CD4-positive, alpha-beta T cell (primary cell): Measurements from ENCODE around the gene TAB3. TPM values are rescaled to one million over a fixed set of nuclear protein-coding genes. Genes with fewer than 3 reads are reported as not detected.

Source experiments
- ATAC-seq: fragments of 200-7000 bp; cut with Tn5 transposase; one replicate; pipeline ENCODE4 v1.10.0; 2022; ENCODE audit warnings: mild to moderate bottlenecking; ENCODE audit not compliant: poor library complexity
- CTCF ChIA-PET: fragments of 350-600 bp; sonication (Branson Sonifier 250); formaldehyde crosslinking; loops from one replicate; lab custom pipeline; 2021; ENCODE audit warnings: antibody characterized with exemption, inconsistent platforms; lab: Charles Lee
- POLR2A ChIA-PET: fragments of 350-600 bp; sonication (Branson Sonifier 250); formaldehyde crosslinking; loops from one replicate; lab custom pipeline; 2021; ENCODE audit warnings: antibody characterized with exemption, inconsistent platforms; lab: Charles Lee
- DNase-seq, 14 experiments: peaks; one replicate each; pipeline ENCODE4 v3.0.0-alpha.2; 2013 to 2020; ENCODE audit warnings: mixed read lengths in 2 of 14
- H3K27ac ChIP-seq, 2 donors: one replicate each; pipeline versions ENCODE4 v1.5.1 to v1.7.0; 2013; ENCODE audit warnings: low read length in 2 of 2, low read depth in 1 of 2, mild to moderate bottlenecking in 1 of 2
- H3K27me3 ChIP-seq, 2 experiments: 1 replicate in 1 of 2; 2 replicates in 1 of 2; pipeline versions ENCODE4 v1.6.1 to v1.7.0; 2013; ENCODE audit warnings: low read length in 2 of 2, control low read depth in 1 of 2, mild to moderate bottlenecking in 1 of 2, moderate library complexity in 1 of 2; ENCODE audit not compliant: insufficient read depth in 2 of 2, control insufficient read depth in 1 of 2
- H3K36me3 ChIP-seq: one replicate; pipeline ENCODE4 v1.6.1; 2013; ENCODE audit warnings: low read length, control low read depth; ENCODE audit not compliant: insufficient read depth
- H3K4me1 ChIP-seq: one replicate; pipeline ENCODE4 v1.6.1; 2013; ENCODE audit warnings: low read length, control low read depth; ENCODE audit not compliant: insufficient read depth
- H3K4me3 ChIP-seq: one replicate; pipeline ENCODE4 v1.5.1; 2013; ENCODE audit warnings: mild to moderate bottlenecking, low read length, moderate library complexity
- H3K9me3 ChIP-seq, 2 experiments: 1 replicate in 1 of 2; 2 replicates in 1 of 2; pipeline versions ENCODE4 v1.6.1 to v1.7.0; 2013; ENCODE audit warnings: low read length in 2 of 2, mild to moderate bottlenecking in 2 of 2, control low read depth in 1 of 2, moderate library complexity in 1 of 2; ENCODE audit not compliant: control insufficient read depth in 1 of 2, insufficient read depth in 1 of 2
- H3K27ac Mint-ChIP-seq: one replicate; pipeline ENCODE4 v1.8.0; 2020; ENCODE audit warnings: mixed read lengths
- H3K27me3 Mint-ChIP-seq: one replicate; pipeline ENCODE4 v1.8.0; 2021; ENCODE audit warnings: mixed read lengths
- H3K36me3 Mint-ChIP-seq: one replicate; pipeline ENCODE4 v1.8.0; 2021; ENCODE audit warnings: low read depth, mixed read lengths
- H3K4me1 Mint-ChIP-seq: one replicate; pipeline ENCODE4 v1.8.0; 2021; ENCODE audit warnings: low read depth, mixed read lengths
- H3K4me3 Mint-ChIP-seq: one replicate; pipeline ENCODE4 v1.8.0; 2020; ENCODE audit warnings: mild to moderate bottlenecking, mixed read lengths
- H3K9me3 Mint-ChIP-seq: one replicate; pipeline ENCODE4 v1.8.0; 2020; ENCODE audit warnings: mixed read lengths
- intact Hi-C, 2 experiments: fragments of 100-400 bp; cut with DNase I in 1 of 2; cut with micrococcal nuclease in 1 of 2; formaldehyde crosslinking; loops; one replicate each; pipeline versions ENCODE4 v1.15.1 to v1.9.0; 2023 to 2025; cut with DNase I, micrococcal nuclease
- total RNA-seq, 174 experiments: library from RNA in 2 of 174; stranded (reverse) in 2 of 174; gene quantifications; one replicate each; pipeline ENCODE4 v1.2.3 and lab custom pipeline; 2021 to 2026
- TF ChIP-seq, protein P1 (sequence below): fragments of 200-600 bp; IDR thresholded peaks from one replicate; pipeline ENCODE4 v1.8.0; 2022; ENCODE audit warnings: antibody characterized with exemption, mild to moderate bottlenecking

TAB3 gene
- total RNA-seq, 2 experiments from 2014 or later: 24.7 to 25.6 TPM

DNA sequence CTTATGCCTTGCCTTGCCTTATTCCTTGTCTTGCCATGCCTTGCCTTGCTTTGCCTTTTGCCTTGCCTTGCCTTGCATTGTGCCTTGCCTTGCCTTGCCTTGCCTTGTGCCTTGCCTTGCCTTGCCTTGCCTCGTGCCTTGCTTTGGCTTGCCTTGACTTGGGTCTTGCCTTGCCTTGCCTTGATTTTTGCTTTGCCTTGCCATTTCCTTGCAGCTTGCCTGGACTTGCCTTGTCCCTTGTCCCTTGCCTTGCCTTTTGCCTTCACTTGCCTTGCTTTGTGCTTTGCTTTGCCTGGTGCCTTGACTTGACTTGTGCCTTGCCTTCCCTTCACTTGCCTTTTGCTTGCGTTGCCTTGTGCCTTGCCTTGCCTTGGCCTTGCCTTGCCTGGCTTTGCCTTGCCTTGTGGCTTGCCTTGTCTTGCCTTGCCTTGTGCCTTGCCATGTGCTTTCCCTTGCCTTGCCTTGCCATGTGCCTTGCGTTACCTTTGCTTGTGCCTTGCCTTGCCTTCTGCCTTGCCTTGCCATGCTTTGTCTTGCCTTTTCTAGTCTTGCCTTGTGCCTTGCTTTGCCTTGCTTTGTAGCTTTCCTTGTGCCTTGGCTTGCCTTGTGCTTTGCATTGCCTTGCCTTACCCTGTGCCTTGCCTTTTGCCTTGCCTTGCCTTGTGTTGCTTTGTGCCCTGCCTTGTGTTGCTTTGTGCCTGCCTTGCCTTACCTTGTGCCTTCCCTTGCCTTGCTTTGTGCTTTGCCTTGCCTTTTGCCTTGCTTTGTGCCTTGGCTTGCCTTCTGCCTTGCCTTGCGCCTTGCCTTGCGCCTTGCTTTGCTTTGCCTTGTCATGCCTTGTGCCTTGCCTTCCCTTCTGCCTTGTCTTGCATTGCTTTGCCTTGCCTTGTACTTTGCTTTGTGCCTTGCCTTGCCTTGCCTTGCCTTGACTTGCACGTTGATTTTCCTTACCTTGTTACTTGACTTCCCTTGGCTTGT lies 92.8 kb downstream of the TAB3 start:
- DNase-seq (no peak), ATAC-seq (no peak)
- Histone ChIP-seq H3K27ac (no peak overlapping the region), H3K4me3 (no peak overlapping the region), H3K9me3 (peaks cover 0 to 26% of the 10 kb centered on the region in 2 experiments), H3K36me3 (no peaks in the 10 kb centered on the region), H3K4me1 (no peaks in the 10 kb centered on the region), H3K27me3 (no peaks in the 10 kb centered on the region)
- H3K27me3 Mint-ChIP-seq: no peaks in the 10 kb centered on the region
- H3K4me1 Mint-ChIP-seq: no peaks in the 10 kb centered on the region
- POLR2A ChIA-PET: no interaction called here
- intact Hi-C loops: no loop called here
- no peaks in the 10 kb centered on the region for H3K9me3 Mint-ChIP-seq
- H3K36me3 Mint-ChIP-seq: no peaks in the 10 kb centered on the region
- H3K27ac Mint-ChIP-seq: no peak overlapping the region
- TF ChIP-seq, protein P1, sequence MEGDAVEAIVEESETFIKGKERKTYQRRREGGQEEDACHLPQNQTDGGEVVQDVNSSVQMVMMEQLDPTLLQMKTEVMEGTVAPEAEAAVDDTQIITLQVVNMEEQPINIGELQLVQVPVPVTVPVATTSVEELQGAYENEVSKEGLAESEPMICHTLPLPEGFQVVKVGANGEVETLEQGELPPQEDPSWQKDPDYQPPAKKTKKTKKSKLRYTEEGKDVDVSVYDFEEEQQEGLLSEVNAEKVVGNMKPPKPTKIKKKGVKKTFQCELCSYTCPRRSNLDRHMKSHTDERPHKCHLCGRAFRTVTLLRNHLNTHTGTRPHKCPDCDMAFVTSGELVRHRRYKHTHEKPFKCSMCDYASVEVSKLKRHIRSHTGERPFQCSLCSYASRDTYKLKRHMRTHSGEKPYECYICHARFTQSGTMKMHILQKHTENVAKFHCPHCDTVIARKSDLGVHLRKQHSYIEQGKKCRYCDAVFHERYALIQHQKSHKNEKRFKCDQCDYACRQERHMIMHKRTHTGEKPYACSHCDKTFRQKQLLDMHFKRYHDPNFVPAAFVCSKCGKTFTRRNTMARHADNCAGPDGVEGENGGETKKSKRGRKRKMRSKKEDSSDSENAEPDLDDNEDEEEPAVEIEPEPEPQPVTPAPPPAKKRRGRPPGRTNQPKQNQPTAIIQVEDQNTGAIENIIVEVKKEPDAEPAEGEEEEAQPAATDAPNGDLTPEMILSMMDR: no peak
- no peak overlapping the region for H3K4me3 Mint-ChIP-seq
- CTCF ChIA-PET: no interaction called here

DNA sequence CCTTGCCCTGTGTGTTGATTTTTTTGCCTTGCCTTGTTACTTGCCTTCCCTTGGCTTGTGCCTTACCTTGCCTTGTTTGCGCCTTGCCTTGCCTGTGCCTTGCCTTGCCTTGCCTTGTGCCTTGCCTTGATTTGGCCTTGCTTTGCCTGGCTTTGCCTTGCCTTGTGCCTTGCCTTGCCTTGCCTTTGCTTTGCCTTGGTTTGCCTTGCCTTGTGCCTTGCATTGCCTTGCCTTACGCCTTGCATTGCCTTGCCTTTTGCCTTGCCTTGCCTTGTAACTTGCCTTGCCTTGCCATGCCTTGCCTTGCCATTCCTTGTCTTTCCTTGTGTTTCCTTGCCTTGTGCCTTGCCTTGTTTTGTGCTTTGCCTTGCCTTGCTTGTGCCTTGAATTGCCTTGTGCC lies 94.6 kb downstream of the TAB3 start:
- intact Hi-C loops: no loop called here
- DNase-seq (no peak), ATAC-seq (no peak)
- Histone ChIP-seq H3K4me1 (no peaks in the 10 kb centered on the region), H3K36me3 (no peaks in the 10 kb centered on the region), H3K4me3 (no peak overlapping the region), H3K27ac (no peak overlapping the region), H3K9me3 (peaks cover 0 to 25% of the 10 kb centered on the region in 2 experiments), H3K27me3 (no peaks in the 10 kb centered on the region)
- Mint-ChIP-seq H3K36me3 (no peaks in the 10 kb centered on the region), H3K9me3 (no peaks in the 10 kb centered on the region), H3K27ac (no peak overlapping the region), H3K27me3 (no peaks in the 10 kb centered on the region), H3K4me3 (no peak overlapping the region), H3K4me1 (no peaks in the 10 kb centered on the region)
- TF ChIP-seq, protein P1: no peak
- CTCF ChIA-PET: no interaction called here
- POLR2A ChIA-PET: no interaction called here

DNA sequence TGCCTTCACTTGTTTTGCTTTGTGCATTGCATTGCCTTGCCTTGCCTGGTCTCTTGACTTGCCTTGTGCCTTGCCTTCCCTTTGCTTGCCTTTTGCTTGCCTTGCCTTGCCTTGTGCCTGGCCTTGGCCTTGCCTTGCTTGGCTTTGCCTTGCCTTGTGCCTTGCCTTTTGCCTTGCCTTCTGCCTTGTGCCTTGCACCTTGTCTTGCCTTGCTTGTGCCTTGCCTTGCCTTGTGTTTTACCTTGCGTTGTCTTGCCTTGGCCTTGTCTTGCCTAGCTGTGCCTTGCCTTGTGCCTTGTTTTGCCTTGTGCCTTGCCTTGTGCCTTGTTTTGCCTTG lies 95.3 kb downstream of the TAB3 start:
- no peak overlapping the region for H3K27ac ChIP-seq
- intact Hi-C loops: no loop called here
- CTCF ChIA-PET: no interaction called here
- ATAC-seq (no peak), DNase-seq (no peak)
- no peaks in the 10 kb centered on the region for H3K9me3 Mint-ChIP-seq
- H3K27ac Mint-ChIP-seq: no peak overlapping the region
- H3K9me3 ChIP-seq: peaks cover 0 to 21% of the 10 kb centered on the region in 2 experiments
- H3K36me3 ChIP-seq: no peaks in the 10 kb centered on the region
- TF ChIP-seq, protein P1: no peak
- no peaks in the 10 kb centered on the region for H3K27me3 ChIP-seq
- H3K4me3 ChIP-seq: no peak overlapping the region
- H3K4me1 Mint-ChIP-seq: no peaks in the 10 kb centered on the region
- H3K27me3 Mint-ChIP-seq: no peaks in the 10 kb centered on the region
- H3K4me1 ChIP-seq: no peaks in the 10 kb centered on the region
- POLR2A ChIA-PET: no interaction called here
- no peak overlapping the region for H3K4me3 Mint-ChIP-seq
- no peaks in the 10 kb centered on the region for H3K36me3 Mint-ChIP-seq
